ENCODE data around the gene SAMD4A. TPM values are rescaled to one million over a fixed set of nuclear protein-coding genes. Genes with fewer than 3 reads are reported as not detected.
A peak's percentile ranks its signal among the peaks of the same experiment; 100 is the strongest.

SAMD4A gene
- total RNA-seq, 4 donors from 2014 or later: 17.0 to 39.6 (median 21.3) TPM

- Histone ChIP-seq H3K36me3 (no peaks in the 10 kb centered on the region), H3K27ac (peak overlapping the region in 1 of 4 donors; percentile 85), H3K4me1 (peaks cover 0 to 13% (median 0%) of the 10 kb centered on the region in 4 donors), H3K9me3 (no peaks in the 10 kb centered on the region), H3K27me3 (no peaks in the 10 kb centered on the region), H3K4me3 (no peak overlapping the region)
- no peak for TF ChIP-seq POLR2A (IDR thresholded peaks at IDR 0.05)
- TF ChIP-seq CTCF (IDR thresholded peaks at IDR 0.05): no peak
- DNase-seq: no peak
These were observed 203.3 kb downstream of the SAMD4A start for GRCh38 chr14:54769951-54770863.

GRCh38 chr14:54771411-54772027 is 204.6 kb downstream of the SAMD4A start:
- Histone ChIP-seq H3K9me3 (no peaks in the 10 kb centered on the region), H3K36me3 (no peaks in the 10 kb centered on the region), H3K4me3 (no peak overlapping the region), H3K27me3 (no peaks in the 10 kb centered on the region), H3K27ac (peak overlapping the region in 2 of 4 donors; percentile 48 to 85), H3K4me1 (peaks cover 0 to 18% (median 3%) of the 10 kb centered on the region in 4 donors)
- no peak for DNase-seq
- TF ChIP-seq CTCF (IDR thresholded peaks at IDR 0.05) (no peak), POLR2A (IDR thresholded peaks at IDR 0.05) (no peak)

- H3K27me3 ChIP-seq: no peaks in the 10 kb centered on the region
- DNase-seq: no peak
- H3K4me1 ChIP-seq: peaks cover 0 to 19% (median 5%) of the 10 kb centered on the region in 4 donors
- H3K36me3 ChIP-seq: peaks cover 0 to 7% (median 0%) of the 10 kb centered on the region in 3 donors
- no peaks in the 10 kb centered on the region for H3K9me3 ChIP-seq
- H3K27ac ChIP-seq: peak overlapping the region; percentile 46 to 85 (median 55)
- H3K4me3 ChIP-seq: no peak overlapping the region
- TF ChIP-seq POLR2A (IDR thresholded peaks at IDR 0.05): no peak
- no peak for TF ChIP-seq CTCF (IDR thresholded peaks at IDR 0.05)
These were observed 205.5 kb downstream of the SAMD4A start for GRCh38 chr14:54772451-54772881.

GRCh38 chr14:54773171-54774006 is 206.5 kb downstream of the SAMD4A start:
- TF ChIP-seq POLR2A (IDR thresholded peaks at IDR 0.05) (no peak), CTCF (IDR thresholded peaks at IDR 0.05) (peak in 5 of 6 experiments; percentile 50 to 75 (median 73))
- no peaks in the 10 kb centered on the region for H3K27me3 ChIP-seq
- peaks cover 0 to 8% (median 0%) of the 10 kb centered on the region in 3 donors for H3K36me3 ChIP-seq
- DNase-seq: peak; percentile 48 to 88 (median 77)
- no peaks in the 10 kb centered on the region for H3K9me3 ChIP-seq
- H3K4me1 ChIP-seq: peaks cover 0 to 19% (median 5%) of the 10 kb centered on the region in 4 donors
- no peak overlapping the region for H3K4me3 ChIP-seq
- peak overlapping the region; percentile 46 to 85 (median 70) for H3K27ac ChIP-seq

- Histone ChIP-seq H3K36me3 (peaks cover 0 to 8% (median 0%) of the 10 kb centered on the region in 3 donors), H3K4me3 (no peak overlapping the region), H3K4me1 (peaks cover 0 to 19% (median 5%) of the 10 kb centered on the region in 4 donors), H3K27me3 (no peaks in the 10 kb centered on the region), H3K27ac (no peak overlapping the region), H3K9me3 (no peaks in the 10 kb centered on the region)
- TF ChIP-seq CTCF (IDR thresholded peaks at IDR 0.05) (no peak), POLR2A (IDR thresholded peaks at IDR 0.05) (no peak)
- DNase-seq: no peak
These were observed 207.9 kb downstream of the SAMD4A start for GRCh38 chr14:54774824-54775223.
